Measurements from ENCODE around the gene CEACAM8. TPM values are rescaled to one million over a fixed set of nuclear protein-coding genes. Genes with fewer than 3 reads are reported as not detected.

CEACAM8 gene
- total and polyA plus RNA-seq, 4 donors = 0.06 to 1.2 (median 0.53) TPM

GRCh38 chr19:42595550-42596172, 937 bp upstream of the CEACAM8 start:
- Histone ChIP-seq H3K27ac (ENCODE audit: low read depth in 1 of 2, low read length in 1 of 2) (no peak overlapping the region), H3K4me3 (no peak overlapping the region), H3K9ac (ENCODE audit: insufficient read depth in 1 of 2, low read length in 2 of 2) (no peak overlapping the region), H3K4me1 (ENCODE audit: control insufficient read depth in 5 of 5, insufficient read depth in 5 of 5, low read length in 5 of 5) (no peaks in the 10 kb centered on the region), H3K27me3 (ENCODE audit: control insufficient read depth in 3 of 3, insufficient read depth in 3 of 3, low read length in 2 of 3) (peaks cover 0 to 2% (median 0%) of the 10 kb centered on the region in 3 donors), H3K9me3 (ENCODE audit: control insufficient read depth in 4 of 4, insufficient read depth in 3 of 4, low read length in 3 of 4) (peaks cover 0 to 5% (median 0%) of the 10 kb centered on the region in 4 donors), H3K36me3 (ENCODE audit: control insufficient read depth in 4 of 4, insufficient read depth in 4 of 4, low read length in 4 of 4) (no peaks in the 10 kb centered on the region)
- TF ChIP-seq CTCF (IDR thresholded peaks at IDR 0.05; ENCODE audit: control extremely low read depth, extremely low read depth) = no peak
- DNase-seq (no peak), ATAC-seq (ENCODE audit: insufficient read depth, low FRiP score) (no peak)
- WGBS, 2 donors = 66 to 75% methylated on average over 11 of the region's 11 CpGs

DNA sequence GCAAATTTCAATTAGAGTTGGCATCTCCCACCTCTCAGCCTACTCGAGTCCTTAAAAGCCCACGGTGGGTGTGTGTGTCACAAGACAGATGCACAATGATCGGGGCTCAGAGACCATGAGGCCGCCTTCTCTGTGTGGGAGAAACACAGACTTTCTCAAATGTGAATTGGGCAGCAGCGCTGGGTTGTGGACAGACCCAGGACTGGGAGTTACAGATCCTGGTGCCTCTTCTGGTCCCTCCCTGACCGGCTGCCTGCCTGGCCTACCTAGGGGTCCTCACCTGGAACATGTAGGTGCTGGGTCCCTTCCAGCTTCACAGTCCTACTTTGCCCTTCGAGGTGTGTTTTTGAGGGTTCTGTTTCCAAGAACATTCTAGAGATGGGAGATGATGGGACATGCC, 4.9 kb downstream of the CEACAM8 start:
- Histone ChIP-seq H3K27ac (ENCODE audit: low read depth in 1 of 2, low read length in 1 of 2) (no peak overlapping the region), H3K9ac (ENCODE audit: insufficient read depth in 1 of 2, low read length in 2 of 2) (no peak overlapping the region), H3K36me3 (ENCODE audit: control insufficient read depth in 4 of 4, insufficient read depth in 4 of 4, low read length in 4 of 4) (no peaks in the 10 kb centered on the region), H3K9me3 (ENCODE audit: control insufficient read depth in 4 of 4, insufficient read depth in 3 of 4, low read length in 3 of 4) (no peaks in the 10 kb centered on the region), H3K27me3 (ENCODE audit: control insufficient read depth in 3 of 3, insufficient read depth in 3 of 3, low read length in 2 of 3) (no peaks in the 10 kb centered on the region), H3K4me3 (no peak overlapping the region), H3K4me1 (ENCODE audit: control insufficient read depth in 5 of 5, insufficient read depth in 5 of 5, low read length in 5 of 5) (no peaks in the 10 kb centered on the region)
- no peak for ATAC-seq (ENCODE audit: insufficient read depth, low FRiP score)
- no peak for TF ChIP-seq CTCF (IDR thresholded peaks at IDR 0.05; ENCODE audit: control extremely low read depth, extremely low read depth)
- no peak for DNase-seq
- 83 to 94% methylated on average over 7 of the region's 7 CpGs for WGBS, 2 donors

DNA sequence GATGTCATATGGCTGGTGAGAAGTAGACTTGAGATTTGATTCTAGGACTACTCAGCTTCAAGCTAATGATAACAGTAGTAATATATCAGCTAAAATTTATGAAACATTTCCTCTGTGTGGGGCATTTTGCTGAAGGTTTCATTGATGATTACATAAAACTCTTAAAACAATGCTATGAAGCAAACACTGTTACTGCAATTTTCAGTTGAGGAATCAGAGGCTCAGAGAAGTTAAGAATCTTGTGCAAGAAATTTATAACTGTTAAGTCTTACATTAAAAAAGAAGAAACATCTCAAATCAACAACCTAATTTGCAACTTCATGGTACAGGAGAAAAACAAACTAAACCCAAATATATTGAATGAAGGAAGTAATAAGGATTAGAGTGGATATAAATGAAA, 10.3 kb downstream of the CEACAM8 start:
- ATAC-seq (ENCODE audit: insufficient read depth, low FRiP score) (no peak), DNase-seq (no peak)
- H3K9me3 ChIP-seq (ENCODE audit: control insufficient read depth in 4 of 4, insufficient read depth in 3 of 4, low read length in 3 of 4) = no peaks in the 10 kb centered on the region
- H3K4me3 ChIP-seq = no peak overlapping the region
- no peaks in the 10 kb centered on the region for H3K4me1 ChIP-seq (ENCODE audit: control insufficient read depth in 5 of 5, insufficient read depth in 5 of 5, low read length in 5 of 5)
- no peak overlapping the region for H3K9ac ChIP-seq (ENCODE audit: insufficient read depth in 1 of 2, low read length in 2 of 2)
- H3K27ac ChIP-seq (ENCODE audit: low read depth in 1 of 2, low read length in 1 of 2) = no peak overlapping the region
- no peaks in the 10 kb centered on the region for H3K27me3 ChIP-seq (ENCODE audit: control insufficient read depth in 3 of 3, insufficient read depth in 3 of 3, low read length in 2 of 3)
- no peak for TF ChIP-seq CTCF (IDR thresholded peaks at IDR 0.05; ENCODE audit: control extremely low read depth, extremely low read depth)
- no peaks in the 10 kb centered on the region for H3K36me3 ChIP-seq (ENCODE audit: control insufficient read depth in 4 of 4, insufficient read depth in 4 of 4, low read length in 4 of 4)

DNA sequence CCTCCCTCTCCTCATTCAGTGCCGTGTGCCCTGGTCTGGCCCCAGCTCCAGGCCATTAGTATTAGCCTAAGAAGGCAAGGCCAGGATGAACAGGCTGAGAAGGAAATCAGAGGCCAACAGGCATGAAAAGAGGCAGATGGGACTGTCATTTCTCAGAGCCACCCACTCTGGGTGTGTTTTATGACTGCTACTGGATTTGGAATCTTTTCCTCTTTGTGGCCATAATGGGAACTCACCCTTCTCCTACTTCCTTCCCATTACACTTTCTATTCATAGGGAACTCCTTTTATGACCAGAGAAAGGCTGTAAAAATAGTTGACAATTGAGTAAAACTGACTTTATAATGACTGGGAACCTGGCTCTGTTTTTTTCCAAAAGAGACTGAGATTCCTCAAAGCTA, 17.7 kb downstream of the CEACAM8 start:
- TF ChIP-seq CTCF (IDR thresholded peaks at IDR 0.05; ENCODE audit: control extremely low read depth, extremely low read depth) = no peak
- H3K27me3 ChIP-seq (ENCODE audit: control insufficient read depth in 3 of 3, insufficient read depth in 3 of 3, low read length in 2 of 3) = peaks cover 0 to 4% (median 0%) of the 10 kb centered on the region in 3 donors

More for the DNA sequence above, 17.7 kb downstream of the CEACAM8 start:
- Histone ChIP-seq H3K9me3 (ENCODE audit: control insufficient read depth in 4 of 4, insufficient read depth in 3 of 4, low read length in 3 of 4) (no peaks in the 10 kb centered on the region), H3K36me3 (ENCODE audit: control insufficient read depth in 4 of 4, insufficient read depth in 4 of 4, low read length in 4 of 4) (no peaks in the 10 kb centered on the region), H3K9ac (ENCODE audit: insufficient read depth in 1 of 2, low read length in 2 of 2) (no peak overlapping the region), H3K4me3 (no peak overlapping the region), H3K27ac (ENCODE audit: low read depth in 1 of 2, low read length in 1 of 2) (no peak overlapping the region), H3K4me1 (ENCODE audit: control insufficient read depth in 5 of 5, insufficient read depth in 5 of 5, low read length in 5 of 5) (no peaks in the 10 kb centered on the region)
- 80% methylated on average over 1 of the region's 1 CpG for WGBS, 2 donors
- DNase-seq = no peak
- ATAC-seq (ENCODE audit: insufficient read depth, low FRiP score) = no peak
